ENCODE results near the gene ZDHHC24.

The ZDHHC24 gene

DNA sequence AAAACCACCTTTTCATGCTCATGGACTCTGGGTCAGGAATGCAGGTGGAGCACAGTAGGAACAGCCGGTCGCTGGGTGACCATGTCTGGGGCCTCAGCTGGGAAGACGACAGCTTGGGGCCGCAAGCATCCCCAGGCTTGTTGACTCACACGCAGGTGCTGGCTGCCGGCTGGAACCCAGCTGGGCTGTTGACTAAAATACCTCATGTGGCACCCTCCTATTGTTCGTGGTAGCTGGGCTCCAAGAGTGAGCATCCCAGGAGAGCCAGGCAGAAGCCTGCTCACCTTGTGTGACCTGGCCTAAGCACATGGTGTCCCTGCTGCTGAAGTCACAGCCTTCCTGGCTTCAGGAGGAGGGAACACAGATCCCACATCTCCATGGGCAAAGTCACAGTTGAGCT lies 56.2 kb downstream of the ZDHHC24 start:
- Histone ChIP-seq H3K27me3 (ENCODE audit: control insufficient read depth, insufficient read depth, low read length) (no peaks in the 10 kb centered on the region), H3K9me3 (ENCODE audit: control insufficient read depth, low read depth, low read length) (no peaks in the 10 kb centered on the region), H3K4me3 (ENCODE audit: low read length) (no peak overlapping the region), H3K27ac (ENCODE audit: low read length) (no peak overlapping the region), H3K4me1 (ENCODE audit: control insufficient read depth, low read depth, low read length) (peaks cover 5% of the 10 kb centered on the region), H3K36me3 (ENCODE audit: control insufficient read depth, low read depth, low read length) (peaks cover 38% of the 10 kb centered on the region), H3K9ac (ENCODE audit: low read length) (no peak overlapping the region)

DNA sequence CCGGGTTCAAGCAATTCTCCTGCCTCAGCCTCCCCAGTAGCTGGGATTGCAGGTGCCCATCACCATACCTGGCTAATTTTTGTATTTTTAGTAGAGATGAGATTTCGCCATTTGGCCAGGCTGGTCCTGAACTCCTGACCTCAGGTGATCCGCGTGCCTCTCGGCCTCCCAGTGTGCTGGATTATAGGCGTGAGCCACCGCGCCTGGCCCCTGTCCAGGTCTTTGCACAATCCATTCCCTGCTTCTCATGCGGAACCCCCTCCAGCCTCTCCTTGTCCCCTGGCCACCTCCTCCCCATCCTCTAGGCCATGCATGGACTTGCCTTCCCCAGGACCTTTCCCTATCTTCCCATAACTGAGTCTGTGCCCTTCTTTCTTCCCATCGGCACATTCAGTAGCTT lies 56.9 kb downstream of the ZDHHC24 start:
- Histone ChIP-seq H3K27me3 (ENCODE audit: control insufficient read depth, insufficient read depth, low read length) (no peaks in the 10 kb centered on the region), H3K9ac (ENCODE audit: low read length) (no peak overlapping the region), H3K27ac (ENCODE audit: low read length) (no peak overlapping the region), H3K36me3 (ENCODE audit: control insufficient read depth, low read depth, low read length) (peaks cover 32% of the 10 kb centered on the region), H3K9me3 (ENCODE audit: control insufficient read depth, low read depth, low read length) (no peaks in the 10 kb centered on the region), H3K4me3 (ENCODE audit: low read length) (no peak overlapping the region), H3K4me1 (ENCODE audit: control insufficient read depth, low read depth, low read length) (peaks cover 5% of the 10 kb centered on the region)

DNA sequence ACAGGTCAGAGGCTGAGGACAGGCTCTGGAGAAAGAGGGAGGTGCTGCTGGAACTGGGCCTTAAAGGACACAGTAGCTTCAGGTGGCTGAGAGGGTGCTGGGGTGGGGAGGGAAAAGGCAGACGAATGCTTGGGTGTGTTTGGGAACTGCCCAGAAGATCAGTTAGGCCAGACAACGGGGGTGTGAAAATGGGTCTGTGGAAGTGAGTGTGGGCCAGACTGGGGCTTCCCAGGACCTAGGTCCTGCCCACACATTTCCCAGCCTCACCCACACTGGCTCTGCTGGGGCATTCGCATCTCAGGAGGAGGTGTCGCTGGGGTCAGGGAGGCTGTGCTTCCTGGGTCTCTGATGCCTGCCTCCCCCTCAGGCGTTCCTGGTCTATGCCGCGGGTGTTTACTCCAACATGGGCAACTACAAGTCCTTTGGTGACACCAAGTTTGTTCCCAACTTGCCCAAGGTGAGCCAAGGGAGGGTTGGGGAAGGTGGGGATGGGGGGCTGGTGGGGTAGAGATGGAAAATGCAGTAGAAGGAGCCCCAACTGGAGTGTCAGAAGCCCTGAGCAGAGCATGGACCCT lies 61.0 kb downstream of the ZDHHC24 start:
- no peaks in the 10 kb centered on the region for H3K4me1 ChIP-seq (ENCODE audit: control insufficient read depth, low read depth, low read length)
- H3K27ac ChIP-seq (ENCODE audit: low read length) = no peak overlapping the region
- H3K36me3 ChIP-seq (ENCODE audit: control insufficient read depth, low read depth, low read length) = peaks cover 23% of the 10 kb centered on the region
- no peak overlapping the region for H3K4me3 ChIP-seq (ENCODE audit: low read length)
- H3K9me3 ChIP-seq (ENCODE audit: control insufficient read depth, low read depth, low read length) = no peaks in the 10 kb centered on the region
- no peaks in the 10 kb centered on the region for H3K27me3 ChIP-seq (ENCODE audit: control insufficient read depth, insufficient read depth, low read length)
- no peak overlapping the region for H3K9ac ChIP-seq (ENCODE audit: low read length)

DNA sequence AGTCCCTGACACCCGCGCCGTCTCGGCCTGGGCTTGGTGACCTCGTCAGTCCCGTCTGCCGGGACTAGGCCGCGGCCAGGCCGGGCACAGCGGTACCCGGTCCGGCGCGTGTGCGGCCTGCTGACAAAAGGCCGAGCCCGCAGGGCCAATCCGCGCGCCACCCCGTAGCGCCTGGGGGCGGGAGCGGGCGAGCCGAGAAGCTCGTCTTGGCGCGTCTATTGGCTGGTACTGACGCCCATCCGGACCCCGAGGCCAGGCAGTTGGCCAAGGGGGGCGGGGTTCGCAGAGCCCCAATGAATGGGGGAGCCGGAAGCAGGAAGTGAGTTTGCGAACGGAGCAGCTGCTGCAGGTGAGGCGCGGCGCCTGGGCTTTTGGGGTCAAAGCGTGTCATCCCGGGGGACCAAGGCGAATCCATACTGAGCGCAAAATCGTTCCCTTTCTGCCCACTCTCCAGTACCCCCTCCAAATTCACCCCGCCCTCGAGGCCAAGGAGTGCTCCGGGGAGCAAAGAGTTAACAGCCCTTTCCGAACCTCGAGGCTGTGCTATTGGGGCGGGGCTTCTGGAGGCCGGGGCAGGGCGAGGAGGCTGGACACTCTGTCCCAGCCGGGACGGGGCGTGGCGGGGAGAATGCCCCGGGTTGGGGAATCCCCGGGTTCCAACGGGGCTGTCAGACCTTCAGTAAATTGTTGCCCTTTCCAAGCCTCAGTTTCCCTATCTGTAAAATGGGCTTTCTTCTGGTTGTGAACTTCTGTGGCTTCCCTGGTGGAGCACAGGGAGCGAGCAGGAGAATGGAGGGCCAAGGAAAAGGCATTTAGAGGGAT lies 65.5 kb downstream of the ZDHHC24 start, which contains the start of gene DPP3:
DPP3 (plus strand) TSS at position 318 of the 822 bp plus-strand sequence. CDS start 1,767 bp downstream, outside the sequence.
- peak within 1 kb of the TSS; percentile 90 for H3K27ac ChIP-seq (ENCODE audit: low read length)
- peak within 1 kb of the TSS; percentile 91 for H3K9ac ChIP-seq (ENCODE audit: low read length)
- peaks cover 10% of the 10 kb centered on the region for H3K36me3 ChIP-seq (ENCODE audit: control insufficient read depth, low read depth, low read length)
- peak within 1 kb of the TSS; percentile 91 for H3K4me3 ChIP-seq (ENCODE audit: low read length)
- no peaks in the 10 kb centered on the region for H3K9me3 ChIP-seq (ENCODE audit: control insufficient read depth, low read depth, low read length)
- H3K27me3 ChIP-seq (ENCODE audit: control insufficient read depth, insufficient read depth, low read length) = no peaks in the 10 kb centered on the region
- no peaks in the 10 kb centered on the region for H3K4me1 ChIP-seq (ENCODE audit: control insufficient read depth, low read depth, low read length)

DNA sequence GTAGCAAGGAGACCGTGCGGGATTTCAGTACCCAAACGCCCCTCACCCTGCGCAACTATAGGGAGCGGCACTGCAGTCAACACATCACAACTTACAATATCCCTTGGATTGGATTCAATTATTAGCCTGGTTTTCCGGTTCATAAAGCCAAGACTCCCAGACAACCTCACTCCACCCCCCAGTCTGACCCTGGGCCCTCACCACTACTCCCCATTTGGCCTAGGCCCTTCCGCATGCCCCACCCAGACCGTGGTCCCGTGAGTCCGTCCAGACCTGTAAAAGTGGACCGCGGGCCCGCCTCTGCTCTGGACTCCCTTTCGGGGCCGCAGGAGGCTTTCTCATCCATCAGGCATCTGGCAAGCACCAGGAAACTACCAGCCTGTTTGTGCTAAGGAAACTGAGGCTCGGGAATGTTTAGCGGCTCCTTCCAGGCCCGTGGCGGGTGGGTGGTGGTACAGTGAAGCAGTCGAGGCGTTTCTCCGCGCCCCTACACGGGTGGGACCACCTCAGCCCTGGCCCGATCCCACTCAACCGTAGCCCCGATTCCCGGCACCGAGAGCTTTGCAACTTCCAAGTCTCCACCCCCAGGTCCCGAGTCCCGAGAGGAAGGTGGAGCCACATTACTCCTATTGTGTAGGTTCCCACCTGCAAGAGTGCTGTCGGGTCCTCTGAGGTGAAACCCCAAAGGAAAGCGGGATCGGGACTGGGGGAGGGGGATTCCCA lies 66.3 kb downstream of the ZDHHC24 start:
- no peaks in the 10 kb centered on the region for H3K9me3 ChIP-seq (ENCODE audit: control insufficient read depth, low read depth, low read length)
- H3K27me3 ChIP-seq (ENCODE audit: control insufficient read depth, insufficient read depth, low read length) = no peaks in the 10 kb centered on the region
- H3K9ac ChIP-seq (ENCODE audit: low read length) = peak overlapping the region; percentile 91
- H3K27ac ChIP-seq (ENCODE audit: low read length) = peak overlapping the region; percentile 88
- H3K36me3 ChIP-seq (ENCODE audit: control insufficient read depth, low read depth, low read length) = peaks cover 10% of the 10 kb centered on the region
- peak overlapping the region; percentile 91 for H3K4me3 ChIP-seq (ENCODE audit: low read length)
- H3K4me1 ChIP-seq (ENCODE audit: control insufficient read depth, low read depth, low read length) = no peaks in the 10 kb centered on the region

DNA sequence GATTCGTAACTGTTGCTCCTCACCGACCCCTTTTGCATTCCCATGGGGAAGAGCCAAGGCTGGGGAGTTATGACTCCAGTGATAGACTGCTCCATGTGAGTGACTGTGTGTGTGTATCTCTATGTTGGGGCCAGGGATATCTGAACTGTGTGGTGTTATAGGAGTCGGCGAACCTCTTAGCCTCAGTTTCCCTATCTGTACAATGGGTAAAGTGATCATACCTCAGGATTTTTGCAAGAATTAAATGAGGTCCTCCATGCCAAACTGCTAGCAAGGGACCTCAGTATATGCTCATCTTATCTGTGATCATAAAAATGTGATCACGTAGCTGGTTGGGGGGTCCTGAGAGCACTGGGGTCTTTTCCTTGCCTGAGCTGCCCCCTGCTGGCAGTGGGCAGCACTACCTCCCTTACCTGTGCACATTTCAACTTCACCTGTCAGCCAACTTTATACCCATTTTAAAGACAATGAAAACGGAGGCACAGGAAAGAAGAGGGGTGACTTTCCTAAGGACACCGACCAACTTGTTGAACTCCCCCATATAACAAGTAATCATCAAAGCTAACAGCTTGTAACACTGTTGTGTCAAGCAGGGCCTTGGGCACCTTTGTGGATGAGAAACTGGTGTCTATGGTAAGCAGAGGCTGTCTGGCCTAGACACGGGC lies 67.0 kb downstream of the ZDHHC24 start:
- Histone ChIP-seq H3K9me3 (ENCODE audit: control insufficient read depth, low read depth, low read length) (no peaks in the 10 kb centered on the region), H3K27me3 (ENCODE audit: control insufficient read depth, insufficient read depth, low read length) (no peaks in the 10 kb centered on the region), H3K4me3 (ENCODE audit: low read length) (peak overlapping the region; percentile 91), H3K27ac (ENCODE audit: low read length) (peak overlapping the region; percentile 88), H3K36me3 (ENCODE audit: control insufficient read depth, low read depth, low read length) (peaks cover 15% of the 10 kb centered on the region), H3K4me1 (ENCODE audit: control insufficient read depth, low read depth, low read length) (no peaks in the 10 kb centered on the region), H3K9ac (ENCODE audit: low read length) (peak overlapping the region; percentile 91)

DNA sequence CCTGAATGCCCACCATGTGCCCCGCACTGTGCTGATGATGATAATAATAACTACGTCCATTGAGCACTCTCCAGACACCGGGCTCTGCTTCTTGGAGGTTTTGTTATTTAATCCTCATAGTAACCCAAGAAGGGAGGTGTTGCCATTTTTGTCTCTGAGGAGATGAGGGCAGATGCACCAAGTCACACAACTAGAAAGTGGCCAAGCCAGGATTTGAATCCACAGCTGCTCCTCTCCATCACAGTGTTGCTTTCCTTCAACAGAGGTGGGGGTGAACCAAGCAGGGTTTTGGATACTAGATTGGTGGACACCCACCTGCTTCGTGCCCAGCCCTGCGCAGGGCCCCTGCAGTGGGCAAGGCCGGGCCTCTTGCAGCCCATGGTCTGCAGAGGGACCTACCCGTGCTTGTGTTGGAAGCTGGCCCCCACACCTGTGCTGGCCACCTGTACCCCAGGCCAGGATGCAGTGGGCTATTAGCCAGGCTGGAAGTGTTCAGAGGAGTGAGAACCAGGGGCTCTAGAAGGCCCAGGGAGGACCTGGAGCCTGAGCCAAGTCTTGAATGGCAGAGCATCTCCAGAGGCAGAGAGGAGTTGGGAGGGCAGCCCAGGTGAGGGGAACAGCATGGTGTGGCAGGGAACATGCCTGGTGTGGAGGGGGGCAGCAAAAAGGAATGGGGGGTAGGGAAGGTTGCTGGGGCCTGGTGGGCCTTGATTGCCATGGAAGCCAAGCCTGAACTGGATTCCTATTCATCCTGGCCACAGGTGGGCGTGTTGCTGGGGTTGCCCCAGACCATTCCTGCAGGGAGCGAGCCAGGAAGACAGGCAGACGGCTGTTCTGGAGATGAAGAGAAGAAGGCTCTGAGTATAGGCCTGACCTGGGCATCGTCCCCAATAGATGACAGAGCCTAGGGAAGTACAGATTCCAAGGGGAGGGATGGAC lies 68.3 kb downstream of the ZDHHC24 start:
- H3K4me1 ChIP-seq (ENCODE audit: control insufficient read depth, low read depth, low read length) = no peaks in the 10 kb centered on the region
- H3K27ac ChIP-seq (ENCODE audit: low read length) = no peak overlapping the region
- peaks cover 10% of the 10 kb centered on the region for H3K36me3 ChIP-seq (ENCODE audit: control insufficient read depth, low read depth, low read length)
- no peak overlapping the region for H3K4me3 ChIP-seq (ENCODE audit: low read length)
- no peaks in the 10 kb centered on the region for H3K9me3 ChIP-seq (ENCODE audit: control insufficient read depth, low read depth, low read length)
- H3K27me3 ChIP-seq (ENCODE audit: control insufficient read depth, insufficient read depth, low read length) = no peaks in the 10 kb centered on the region
- no peak overlapping the region for H3K9ac ChIP-seq (ENCODE audit: low read length)

DNA sequence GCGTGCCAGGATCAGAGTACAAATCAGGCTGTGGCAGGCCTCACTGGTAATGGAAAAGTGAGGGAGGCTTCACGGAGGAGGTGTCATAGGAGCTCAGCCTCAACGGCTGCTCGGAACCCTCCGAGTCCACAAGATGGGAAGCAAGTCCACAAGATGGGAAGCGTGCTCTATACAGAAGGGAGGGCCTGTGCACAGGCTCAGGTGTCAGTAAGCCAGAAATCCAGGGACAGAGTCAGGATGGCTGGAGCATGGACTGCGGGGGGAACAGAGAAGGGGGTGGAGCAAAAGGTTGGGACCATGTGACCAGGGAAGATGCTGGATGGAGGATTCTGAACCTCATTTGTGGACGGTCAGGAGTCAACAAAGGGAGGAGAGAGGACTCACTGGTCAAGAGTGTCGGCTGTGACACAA lies 69.0 kb downstream of the ZDHHC24 start:
- no peaks in the 10 kb centered on the region for H3K4me1 ChIP-seq (ENCODE audit: control insufficient read depth, low read depth, low read length)
- H3K36me3 ChIP-seq (ENCODE audit: control insufficient read depth, low read depth, low read length) = peaks cover 11% of the 10 kb centered on the region
- H3K27ac ChIP-seq (ENCODE audit: low read length) = no peak overlapping the region
- no peak overlapping the region for H3K4me3 ChIP-seq (ENCODE audit: low read length)
- no peaks in the 10 kb centered on the region for H3K27me3 ChIP-seq (ENCODE audit: control insufficient read depth, insufficient read depth, low read length)
- H3K9me3 ChIP-seq (ENCODE audit: control insufficient read depth, low read depth, low read length) = no peaks in the 10 kb centered on the region
- H3K9ac ChIP-seq (ENCODE audit: low read length) = no peak overlapping the region

DNA sequence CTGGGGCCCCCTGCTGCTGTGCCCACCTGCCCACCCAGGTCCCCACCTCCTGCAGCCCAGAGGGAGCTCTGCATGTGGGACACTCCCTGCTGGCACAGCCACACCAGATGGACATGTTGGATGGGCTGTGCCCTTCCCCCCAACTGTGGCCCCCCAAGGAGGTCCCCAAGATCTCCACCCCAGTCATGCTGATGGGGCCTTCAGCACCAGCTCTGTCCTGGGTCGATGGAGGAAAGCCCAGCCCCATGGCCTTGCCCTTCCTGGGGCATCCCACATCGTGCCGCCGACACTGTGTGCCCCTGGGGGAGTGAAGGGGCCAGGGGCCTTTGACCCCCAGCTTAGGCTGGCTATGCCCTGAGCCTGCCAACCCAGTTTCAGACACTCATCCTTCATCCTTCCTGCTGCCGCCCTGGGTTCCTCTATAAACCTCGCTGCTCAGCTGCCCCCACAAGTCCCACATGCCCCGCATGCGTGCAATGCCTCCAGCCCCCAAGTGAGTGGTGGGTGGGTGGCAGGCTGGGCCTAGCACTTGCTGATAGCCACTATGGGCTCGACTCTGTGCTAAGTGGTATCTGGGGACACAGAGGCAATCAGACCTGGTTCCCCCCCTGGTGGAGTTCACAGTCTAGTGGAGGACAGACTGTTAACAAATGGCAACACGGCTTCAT lies 69.5 kb downstream of the ZDHHC24 start:
- Histone ChIP-seq H3K9me3 (ENCODE audit: control insufficient read depth, low read depth, low read length) (no peaks in the 10 kb centered on the region), H3K9ac (ENCODE audit: low read length) (no peak overlapping the region), H3K27me3 (ENCODE audit: control insufficient read depth, insufficient read depth, low read length) (no peaks in the 10 kb centered on the region), H3K36me3 (ENCODE audit: control insufficient read depth, low read depth, low read length) (peaks cover 11% of the 10 kb centered on the region), H3K4me1 (ENCODE audit: control insufficient read depth, low read depth, low read length) (no peaks in the 10 kb centered on the region), H3K4me3 (ENCODE audit: low read length) (no peak overlapping the region), H3K27ac (ENCODE audit: low read length) (no peak overlapping the region)

DNA sequence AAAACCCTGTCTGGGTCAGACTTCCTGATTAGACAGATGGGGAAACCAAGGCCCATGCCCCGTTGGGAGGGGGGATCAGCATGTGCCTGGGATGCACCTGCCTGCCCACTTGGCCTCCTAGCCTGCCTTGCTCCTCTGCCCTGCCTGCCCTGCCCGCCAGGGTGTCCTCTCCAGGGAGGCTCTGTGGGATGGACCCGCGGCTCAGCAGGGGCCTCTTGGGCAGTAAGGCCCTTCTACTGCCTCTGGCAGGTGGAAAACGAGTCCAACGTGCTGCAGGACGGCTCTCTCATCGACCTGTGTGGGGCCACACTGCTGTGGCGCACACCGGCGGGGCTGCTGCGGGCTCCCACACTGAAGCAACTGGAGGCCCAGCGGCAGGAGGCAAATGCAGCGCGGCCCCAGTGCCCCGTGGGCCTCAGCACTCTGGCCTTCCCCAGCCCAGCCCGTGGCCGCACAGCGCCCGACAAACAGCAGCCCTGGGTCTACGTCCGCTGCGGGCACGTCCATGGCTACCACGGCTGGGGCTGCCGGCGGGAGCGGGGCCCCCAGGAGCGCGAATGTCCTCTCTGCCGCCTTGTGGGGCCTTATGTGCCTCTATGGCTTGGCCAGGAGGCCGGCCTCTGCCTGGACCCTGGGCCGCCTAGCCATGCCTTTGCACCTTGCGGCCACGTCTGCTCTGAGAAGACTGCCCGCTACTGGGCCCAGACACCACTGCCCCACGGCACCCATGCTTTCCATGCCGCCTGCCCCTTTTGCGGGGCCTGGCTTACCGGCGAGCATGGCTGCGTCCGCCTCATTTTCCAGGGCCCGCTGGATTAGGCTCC lies 70.3 kb downstream of the ZDHHC24 start:
- Histone ChIP-seq H3K36me3 (ENCODE audit: control insufficient read depth, low read depth, low read length) (peaks cover 11% of the 10 kb centered on the region), H3K27ac (ENCODE audit: low read length) (no peak overlapping the region), H3K9ac (ENCODE audit: low read length) (no peak overlapping the region)

More for the DNA sequence above, 70.3 kb downstream of the ZDHHC24 start:
- H3K9me3 ChIP-seq (ENCODE audit: control insufficient read depth, low read depth, low read length) = no peaks in the 10 kb centered on the region
- H3K27me3 ChIP-seq (ENCODE audit: control insufficient read depth, insufficient read depth, low read length) = no peaks in the 10 kb centered on the region
- no peak overlapping the region for H3K4me3 ChIP-seq (ENCODE audit: low read length)
- no peaks in the 10 kb centered on the region for H3K4me1 ChIP-seq (ENCODE audit: control insufficient read depth, low read depth, low read length)
